Neural cell (in vitro differentiated cells): ENCODE results near the gene MYOD1. TPM values are rescaled to one million over a fixed set of nuclear protein-coding genes. Genes with fewer than 3 reads are reported as not detected.

Source experiments
- H2AFZ ChIP-seq: fragments of 200-600, 300-800 bp; sonication (generic), shearing (Covaris generic); 2 replicates; pipeline ENCODE4 v1.6.0; 2014; ENCODE audit warnings: low read depth, mild to moderate bottlenecking, antibody characterized with exemption, low read length, moderate library complexity
- H3F3A ChIP-seq: fragments of 200-600 bp; shearing (Covaris generic); 2 replicates; pipeline ENCODE4 v1.6.1; 2016; ENCODE audit warnings: mild to moderate bottlenecking, moderate library complexity, mixed read lengths, antibody characterized with exemption, low read length; ENCODE audit not compliant: insufficient read depth, poor library complexity, severe bottlenecking
- H3K27ac ChIP-seq: fragments of 200-600, 300-800 bp; sonication (generic), shearing (Covaris generic); 2 replicates; pipeline ENCODE4 v1.5.1; 2014; ENCODE audit warnings: mild to moderate bottlenecking, low read length, moderate library complexity
- H3K27me3 ChIP-seq: fragments of 300-800, 200-600 bp; sonication (generic), shearing (Covaris generic); 2 replicates; pipeline ENCODE4 v1.6.0; 2014; ENCODE audit warnings: mild to moderate bottlenecking, low read depth, low read length, moderate library complexity; ENCODE audit not compliant: insufficient read depth
- H3K36me3 ChIP-seq: fragments of 300-800, 200-600 bp; sonication (generic), shearing (Covaris generic); 2 replicates; pipeline ENCODE4 v1.5.1; 2014; ENCODE audit warnings: mild to moderate bottlenecking, antibody characterized with exemption, low read length, moderate library complexity; ENCODE audit not compliant: insufficient read depth
- H3K4me2 ChIP-seq: fragments of 300-800, 200-600 bp; sonication (generic), shearing (Covaris generic); 2 replicates; pipeline ENCODE4 v1.6.0; 2014; ENCODE audit warnings: mild to moderate bottlenecking, low read length
- H3K4me3 ChIP-seq: fragments of 300-800, 200-600 bp; sonication (generic), shearing (Covaris generic); 2 replicates; pipeline ENCODE4 v1.5.1; 2014; ENCODE audit warnings: mild to moderate bottlenecking, low read length, moderate library complexity
- H3K79me2 ChIP-seq: fragments of 200-600 bp; shearing (Covaris generic); replicated peaks from 2 replicates; pipeline ENCODE4 v1.6.0; 2014; ENCODE audit warnings: mild to moderate bottlenecking, low read length, moderate library complexity; ENCODE audit not compliant: insufficient read depth
- H3K9ac ChIP-seq: fragments of 300-800, 200-600 bp; sonication (generic), shearing (Covaris generic); 2 replicates; pipeline ENCODE4 v1.6.1; 2016; ENCODE audit warnings: mild to moderate bottlenecking, low read length, mixed read lengths
- H3K9me2 ChIP-seq: fragments of 200-600 bp; shearing (Covaris generic); 2 replicates; pipeline ENCODE4 v1.6.1; 2016; ENCODE audit warnings: mild to moderate bottlenecking, low read length, mixed read lengths; ENCODE audit not compliant: insufficient read depth
- H3K9me3 ChIP-seq: fragments of 200-600, 300-800 bp; sonication (generic), shearing (Covaris generic); 2 replicates; pipeline ENCODE4 v1.6.1; 2016; ENCODE audit warnings: mild to moderate bottlenecking, mixed run types, low read length, moderate library complexity, mixed read lengths
- H4K20me1 ChIP-seq: fragments of 200-600 bp; shearing (Covaris generic); 2 replicates; pipeline ENCODE4 v1.6.1; 2016; ENCODE audit warnings: mild to moderate bottlenecking, mixed run types; ENCODE audit not compliant: insufficient read depth
- CTCF ChIP-seq: fragments of 450-650 bp; IDR thresholded peaks from 2 replicates; pipeline ENCODE4 v1.5.1; 2014; ENCODE audit warnings: antibody characterized with exemption, mild to moderate bottlenecking, moderate library complexity; ENCODE audit not compliant: poor library complexity, severe bottlenecking
- EP300 ChIP-seq: fragments of 450-650 bp; conservative IDR thresholded peaks from 2 replicates; pipeline ENCODE4 v1.6.1; 2014; ENCODE audit warnings: antibody characterized with exemption, mild to moderate bottlenecking, moderate library complexity; ENCODE audit not compliant: poor library complexity, severe bottlenecking
- EZH2 ChIP-seq: fragments of 200-600, 300-800 bp; shearing (Covaris generic), sonication (generic); IDR thresholded peaks from 2 replicates; pipeline ENCODE4 v1.6.1; 2014; ENCODE audit warnings: antibody characterized with exemption, low read length, borderline replicate concordance, mild to moderate bottlenecking; ENCODE audit not compliant: insufficient read depth, poor library complexity, severe bottlenecking
- MXI1 ChIP-seq: fragments of 450-650 bp; conservative IDR thresholded peaks from 2 replicates; pipeline ENCODE4 v1.6.1; 2014; ENCODE audit warnings: antibody characterized with exemption, mild to moderate bottlenecking; ENCODE audit not compliant: poor library complexity, severe bottlenecking
- POLR2AphosphoS5 ChIP-seq: IDR thresholded peaks from 2 replicates; pipeline ENCODE4 v1.6.1; 2012
- RAD21 ChIP-seq: fragments of 450-650 bp; conservative IDR thresholded peaks from 2 replicates; pipeline ENCODE4 v1.6.1; 2014; ENCODE audit warnings: antibody characterized with exemption, mild to moderate bottlenecking, moderate library complexity
- REST ChIP-seq: IDR thresholded peaks from 2 replicates; pipeline ENCODE4 v1.6.1; 2012; ENCODE audit warnings: borderline replicate concordance
- SMC3 ChIP-seq: fragments of 450-650 bp; conservative IDR thresholded peaks from 2 replicates; pipeline ENCODE4 v1.6.1; 2014; ENCODE audit warnings: antibody characterized with exemption, mild to moderate bottlenecking, moderate library complexity; ENCODE audit not compliant: poor library complexity
- TAF1 ChIP-seq: IDR thresholded peaks from 2 replicates; pipeline ENCODE4 v1.6.1; 2012; ENCODE audit warnings: low read depth
- polyA plus RNA-seq: library from polyadenylated mRNA; depleted of rRNA; stranded (reverse); fragments of >200 nt; gene quantifications from 2 replicates; pipeline ENCODE4 v1.2.3, GENCODE V29; 2014

Gene MYOD1
- polyA plus RNA-seq, 1 donor from 2014 or later = not detected

DNA sequence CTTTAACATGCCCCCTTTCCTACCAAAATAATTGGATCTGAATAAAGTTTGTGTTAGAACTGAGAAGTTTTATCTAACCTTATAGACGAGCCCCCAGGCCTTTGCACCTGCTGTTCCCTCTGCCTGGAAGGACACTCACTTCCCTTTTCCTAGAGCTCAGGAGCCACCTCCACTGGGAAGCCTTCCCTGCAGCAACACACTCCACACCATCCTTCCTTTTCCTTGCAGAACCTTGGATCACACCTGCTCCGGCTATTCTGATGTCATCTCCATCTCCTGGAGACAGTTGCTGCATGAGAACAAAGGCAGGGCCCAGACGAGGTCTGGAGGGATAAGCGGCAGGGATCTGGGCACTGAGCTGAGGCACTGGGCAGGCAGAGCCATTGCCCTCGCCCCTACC, 22.6 kb upstream of the MYOD1 start:
- no peak overlapping the region for H2AFZ ChIP-seq
- no peak overlapping the region for H3K4me3 ChIP-seq
- no peaks in the 10 kb centered on the region for H3F3A ChIP-seq
- no peak overlapping the region for H3K4me2 ChIP-seq
- H4K20me1 ChIP-seq = no peaks in the 10 kb centered on the region
- no peak overlapping the region for H3K27ac ChIP-seq
- H3K9me3 ChIP-seq = no peaks in the 10 kb centered on the region
- H3K9ac ChIP-seq = no peak overlapping the region
- no peaks in the 10 kb centered on the region for H3K36me3 ChIP-seq
- peaks cover 21% of the 10 kb centered on the region for H3K27me3 ChIP-seq
- H3K79me2 ChIP-seq = no peaks in the 10 kb centered on the region
- no peak for TF ChIP-seq CTCF
- no peak for TF ChIP-seq RAD21
- no peak for TF ChIP-seq POLR2AphosphoS5
- no peak for TF ChIP-seq MXI1
- TF ChIP-seq REST = no peak
- no peak for TF ChIP-seq EZH2
- no peak for TF ChIP-seq EP300
- TF ChIP-seq TAF1 = no peak
- no peak for TF ChIP-seq SMC3
- H3K9me2 ChIP-seq = no peaks in the 10 kb centered on the region

DNA sequence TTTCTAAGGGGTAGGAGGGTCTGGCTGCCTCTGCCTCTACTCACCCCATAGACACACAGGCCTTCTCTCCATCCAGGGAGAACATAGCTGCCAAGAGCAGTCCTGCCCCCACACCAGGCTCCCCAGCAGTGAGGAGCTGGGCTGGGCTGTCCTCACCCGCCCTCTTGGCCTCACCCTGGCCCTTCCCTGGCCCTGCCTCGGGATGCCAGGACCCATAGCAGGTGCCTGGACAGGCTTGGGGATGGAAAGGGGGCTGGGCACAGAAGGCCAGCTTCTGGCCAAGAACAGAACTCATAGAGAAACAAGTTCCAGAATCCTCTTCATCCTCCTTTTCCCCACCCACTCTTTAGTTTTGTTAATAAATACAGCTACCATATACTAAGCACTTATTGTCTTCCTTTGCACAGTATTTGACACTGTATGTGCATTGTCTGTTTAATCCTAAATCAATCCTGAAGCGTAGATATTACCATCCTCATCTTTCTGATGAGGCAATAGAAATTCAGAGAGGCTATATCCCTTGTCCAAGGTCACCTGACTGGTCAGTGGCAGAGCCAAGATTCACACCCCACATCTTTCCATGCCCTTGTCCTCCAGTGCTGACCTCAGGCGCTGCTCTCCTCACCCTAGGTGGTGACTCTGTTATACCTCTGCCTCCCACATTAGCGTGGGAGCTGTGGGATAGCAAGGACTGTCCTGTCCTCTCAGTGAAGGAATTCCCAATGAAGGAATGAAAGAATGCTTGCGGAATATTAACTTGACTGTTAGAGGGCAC, 22.0 kb upstream of the MYOD1 start:
- no peaks in the 10 kb centered on the region for H3K79me2 ChIP-seq
- H4K20me1 ChIP-seq = no peaks in the 10 kb centered on the region
- peaks cover 21% of the 10 kb centered on the region for H3K27me3 ChIP-seq
- no peaks in the 10 kb centered on the region for H3K36me3 ChIP-seq
- no peaks in the 10 kb centered on the region for H3K9me2 ChIP-seq
- no peaks in the 10 kb centered on the region for H3K9me3 ChIP-seq
- no peak overlapping the region for H3K4me3 ChIP-seq
- H3K27ac ChIP-seq = no peak overlapping the region
- TF ChIP-seq MXI1 = no peak
- TF ChIP-seq SMC3 = no peak
- TF ChIP-seq REST = no peak
- TF ChIP-seq TAF1 = no peak
- no peak for TF ChIP-seq EZH2
- TF ChIP-seq EP300 = no peak
- TF ChIP-seq POLR2AphosphoS5 = no peak
- no peak for TF ChIP-seq RAD21
- TF ChIP-seq CTCF = no peak
- H2AFZ ChIP-seq = no peak overlapping the region
- no peak overlapping the region for H3K9ac ChIP-seq
- no peaks in the 10 kb centered on the region for H3F3A ChIP-seq
- H3K4me2 ChIP-seq = no peak overlapping the region
